Muscle of arm (tissue), 12 donors: ENCODE data around the gene AGBL5. TPM values are rescaled to one million over a fixed set of nuclear protein-coding genes. Genes with fewer than 3 reads are reported as not detected.
"Not testable (repeated sequence)": the region's sequence is repeated elsewhere in the genome, so short reads cannot be mapped to it uniquely, and the experiment has no call there.

ENCODE experiments used
- DNase-seq: peaks from one replicate; pipeline ENCODE4 v3.0.0-alpha.2; 2013
- polyA plus RNA-seq, 12 donors: library from polyadenylated mRNA; unstranded; fragments of 120-200 nt; gene quantifications; one replicate each; pipeline ENCODE4 v1.2.1, GENCODE V29; 2013; ENCODE audit not compliant: insufficient read length in 12 of 12

AGBL5 gene
- polyA plus RNA-seq, 12 donors: 17.0 to 62.7 (median 20.1) TPM; not detected in 1

DNA sequence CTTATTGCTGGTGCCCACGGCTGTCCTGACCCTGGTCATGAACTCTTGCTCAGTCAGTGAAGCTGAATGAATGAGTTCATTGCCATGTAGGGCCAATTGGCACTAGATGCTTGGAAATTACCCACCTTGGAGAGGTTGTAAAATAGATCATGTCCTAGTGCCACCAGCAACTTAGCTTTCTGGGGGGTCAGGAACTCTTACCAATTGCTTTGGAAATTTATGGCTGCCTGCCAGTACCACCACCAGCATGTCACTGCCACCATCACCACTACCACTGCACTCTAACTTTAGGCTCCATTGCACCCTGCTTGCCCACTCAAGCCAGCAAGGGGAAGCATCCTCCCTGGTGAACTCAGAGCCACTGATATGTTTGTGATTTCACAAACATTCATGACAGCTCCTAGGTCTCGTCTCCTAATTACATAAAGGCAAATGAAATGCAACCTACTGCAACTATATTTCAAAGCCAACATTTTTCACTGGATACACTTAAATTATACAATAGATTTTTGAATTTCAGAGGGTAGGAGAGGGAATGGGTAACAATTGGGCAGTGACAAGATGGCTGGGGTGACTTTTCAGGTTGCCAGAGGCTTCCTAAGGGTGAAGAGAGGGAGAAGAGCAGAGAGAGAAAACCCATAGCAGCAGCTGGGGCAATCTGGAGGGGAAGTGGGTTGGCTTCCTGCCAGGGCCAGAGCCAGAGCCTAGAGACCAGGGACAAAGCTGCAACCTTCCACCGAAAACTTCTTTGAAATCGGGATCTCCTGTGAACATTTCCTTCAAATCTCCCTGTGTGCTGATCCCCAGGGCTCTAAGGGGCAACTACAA is 23.5 kb downstream of the AGBL5 start:
- no peak for DNase-seq

DNA sequence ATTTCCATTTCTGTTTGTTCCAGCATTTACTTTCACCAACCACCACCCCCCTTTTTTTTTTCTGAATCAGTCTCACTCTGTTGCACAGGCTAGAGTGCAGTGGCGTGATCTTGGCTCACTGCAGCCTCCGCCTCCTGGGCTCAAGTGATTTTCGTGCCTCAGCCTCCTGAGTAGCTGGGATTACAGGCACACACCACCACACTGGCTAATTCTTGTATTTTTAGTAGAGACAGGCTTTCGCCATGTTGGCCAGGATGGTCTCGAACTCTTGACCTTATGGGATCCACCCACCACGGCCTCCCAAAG is 24.1 kb downstream of the AGBL5 start:
- DNase-seq: not testable (repeated sequence)

DNA sequence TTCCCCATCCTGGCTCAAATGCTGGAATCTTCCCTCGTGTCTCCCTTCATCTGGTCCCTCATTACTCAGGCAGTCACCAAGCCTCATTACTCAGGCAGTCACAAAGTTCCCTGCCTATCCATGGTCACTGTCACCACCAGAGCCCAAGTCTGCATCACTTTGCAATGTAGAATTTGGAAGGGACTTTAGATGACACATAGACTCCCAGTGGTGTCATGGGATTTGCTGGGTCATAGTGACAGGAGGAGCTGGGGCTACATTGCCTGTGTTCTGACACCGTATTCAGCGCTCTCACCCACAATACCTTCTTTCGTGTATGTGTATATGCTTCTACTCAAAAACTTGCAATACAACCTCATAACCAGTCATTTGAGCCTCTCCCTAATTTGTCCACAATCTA is 24.9 kb downstream of the AGBL5 start:
- no peak for DNase-seq

DNA sequence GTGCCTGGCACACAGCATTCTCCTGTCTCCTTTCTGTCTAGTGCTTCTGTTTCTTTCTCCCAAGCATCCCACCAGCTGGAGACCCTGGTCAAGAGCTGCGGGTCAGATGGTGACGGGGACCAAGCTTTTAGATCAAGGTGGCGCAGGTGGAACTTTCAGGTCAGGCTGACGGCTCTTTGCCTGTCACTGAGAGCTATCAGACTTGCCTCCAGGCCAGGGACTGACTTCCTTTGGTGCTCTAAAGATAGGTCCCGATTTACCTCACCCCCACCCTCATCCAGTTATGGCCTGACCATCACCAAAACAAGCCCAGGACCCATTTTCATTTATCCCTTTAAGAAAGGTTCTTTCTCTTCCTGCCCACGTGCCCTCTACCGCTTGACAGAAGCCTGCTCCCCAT is 25.8 kb downstream of the AGBL5 start:
- no peak for DNase-seq

DNA sequence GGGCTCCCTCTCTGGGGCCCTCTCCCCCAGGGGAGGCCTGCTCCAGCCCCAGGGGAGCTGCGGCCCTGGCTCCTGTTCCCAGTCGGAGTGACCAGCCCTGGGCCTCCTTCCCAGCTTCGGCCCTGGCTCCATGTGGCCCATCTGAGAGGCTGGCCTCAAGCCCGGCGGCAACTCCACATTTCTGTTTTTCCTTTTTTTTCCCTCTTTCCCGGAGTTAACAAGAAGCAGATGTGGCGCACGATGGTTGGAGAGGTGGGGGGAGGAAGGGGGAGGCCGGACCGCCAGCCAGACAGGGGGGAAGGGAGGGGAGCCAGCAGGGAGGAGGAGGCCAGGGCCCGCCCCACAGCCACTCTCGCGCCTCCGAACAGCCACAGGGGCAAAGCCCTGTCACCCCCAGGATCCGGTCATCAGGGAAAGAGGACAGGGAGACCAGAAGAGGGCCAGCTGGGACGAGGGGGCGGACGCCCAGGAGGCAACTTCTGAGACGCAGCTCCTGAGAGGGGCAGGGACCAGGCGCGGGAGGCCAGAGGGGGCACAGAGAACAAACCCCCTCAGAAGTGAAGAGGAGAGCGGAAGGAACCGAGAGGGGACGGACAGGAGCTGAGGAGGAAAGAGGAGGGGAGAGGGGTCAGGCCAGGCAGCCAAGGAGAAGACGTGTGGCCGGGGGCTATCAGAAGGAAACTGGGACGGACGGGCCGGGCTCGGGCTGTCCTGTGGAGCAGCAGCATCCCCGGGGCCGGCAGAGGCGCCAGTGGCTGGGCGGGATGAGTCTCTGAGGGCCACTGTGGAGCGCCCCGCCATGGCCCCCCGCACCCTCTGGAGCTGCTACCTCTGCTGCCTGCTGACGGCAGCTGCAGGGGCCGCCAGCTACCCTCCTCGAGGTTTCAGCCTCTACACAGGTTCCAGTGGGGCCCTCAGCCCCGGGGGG is 27.1 kb downstream of the AGBL5 start, which contains the start of gene EMILIN1:
Gene EMILIN1, plus strand, starts transcription at position 349 of the 928 bp plus-strand sequence. Its CDS starts 451 bp downstream, at position 800.
- peak; percentile 94 for DNase-seq

DNA sequence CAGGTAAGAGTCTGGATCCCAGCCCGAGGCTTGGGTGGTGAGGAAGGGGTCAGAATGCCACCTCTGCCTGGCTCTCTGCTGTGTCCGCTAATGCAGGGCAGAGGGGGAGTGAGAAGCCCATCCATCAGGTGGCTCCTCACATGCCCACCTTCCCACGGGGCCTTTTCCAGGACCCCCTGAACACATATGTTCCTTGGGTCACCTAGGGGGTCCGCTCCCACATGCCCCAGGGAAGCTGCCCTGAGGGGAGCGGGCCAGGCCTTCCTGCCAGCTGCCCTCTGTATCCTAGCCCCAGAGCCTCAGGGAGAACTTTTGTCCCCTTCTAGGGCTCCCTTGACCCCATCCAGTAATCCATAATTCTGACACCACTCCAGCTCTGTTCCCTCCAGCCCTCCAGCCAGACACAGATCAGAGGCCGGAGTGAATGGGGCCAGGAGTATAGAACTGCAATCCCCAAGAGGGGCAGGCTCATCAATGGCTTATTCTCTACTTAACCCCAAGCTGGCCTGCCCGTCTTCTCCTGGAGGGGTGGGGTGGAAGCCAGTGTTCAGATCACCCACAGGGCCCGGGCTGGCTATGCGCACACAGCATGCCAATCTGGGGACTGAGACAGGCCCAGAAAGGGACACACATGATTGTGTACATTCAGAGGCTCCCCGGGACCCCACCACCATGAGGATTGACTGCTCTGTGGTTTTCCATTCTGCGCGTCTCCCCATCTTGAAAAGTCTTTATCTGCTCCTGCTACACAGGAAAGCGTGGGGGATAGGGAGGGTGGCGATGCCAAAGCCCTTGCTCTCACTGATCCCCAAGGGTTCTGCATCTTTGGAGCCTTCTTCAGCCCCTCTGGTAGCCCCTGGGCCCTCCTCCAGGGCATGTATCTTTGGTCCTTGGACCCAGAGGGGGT is 28.0 kb downstream of the AGBL5 start:
- DNase-seq: no peak

DNA sequence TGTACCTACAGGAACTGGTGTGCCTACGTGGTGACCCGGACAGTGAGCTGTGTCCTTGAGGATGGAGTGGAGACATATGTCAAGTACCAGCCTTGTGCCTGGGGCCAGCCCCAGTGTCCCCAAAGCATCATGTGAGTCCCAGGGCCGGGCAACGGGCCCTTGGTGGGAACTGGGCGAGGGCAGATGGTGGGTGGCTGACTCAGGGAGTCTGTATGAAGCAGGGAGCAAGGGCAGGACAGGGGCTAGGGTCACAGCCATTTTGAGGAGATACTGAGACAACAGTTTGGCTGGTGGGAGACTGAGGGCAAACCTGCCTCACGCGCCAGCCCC is 28.6 kb downstream of the AGBL5 start:
- no peak for DNase-seq

DNA sequence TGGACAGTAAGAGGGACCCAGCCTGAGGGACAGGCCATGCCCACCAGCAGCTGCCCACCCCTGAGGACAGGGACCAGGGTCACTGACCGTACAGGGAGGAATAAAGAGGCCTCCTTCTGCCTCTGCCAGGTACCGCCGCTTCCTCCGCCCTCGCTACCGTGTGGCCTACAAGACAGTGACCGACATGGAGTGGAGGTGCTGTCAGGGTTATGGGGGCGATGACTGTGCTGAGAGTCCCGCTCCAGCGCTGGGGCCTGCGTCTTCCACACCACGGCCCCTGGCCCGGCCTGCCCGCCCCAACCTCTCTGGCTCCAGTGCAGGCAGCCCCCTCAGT is 29.1 kb downstream of the AGBL5 start:
- no peak for DNase-seq

DNA sequence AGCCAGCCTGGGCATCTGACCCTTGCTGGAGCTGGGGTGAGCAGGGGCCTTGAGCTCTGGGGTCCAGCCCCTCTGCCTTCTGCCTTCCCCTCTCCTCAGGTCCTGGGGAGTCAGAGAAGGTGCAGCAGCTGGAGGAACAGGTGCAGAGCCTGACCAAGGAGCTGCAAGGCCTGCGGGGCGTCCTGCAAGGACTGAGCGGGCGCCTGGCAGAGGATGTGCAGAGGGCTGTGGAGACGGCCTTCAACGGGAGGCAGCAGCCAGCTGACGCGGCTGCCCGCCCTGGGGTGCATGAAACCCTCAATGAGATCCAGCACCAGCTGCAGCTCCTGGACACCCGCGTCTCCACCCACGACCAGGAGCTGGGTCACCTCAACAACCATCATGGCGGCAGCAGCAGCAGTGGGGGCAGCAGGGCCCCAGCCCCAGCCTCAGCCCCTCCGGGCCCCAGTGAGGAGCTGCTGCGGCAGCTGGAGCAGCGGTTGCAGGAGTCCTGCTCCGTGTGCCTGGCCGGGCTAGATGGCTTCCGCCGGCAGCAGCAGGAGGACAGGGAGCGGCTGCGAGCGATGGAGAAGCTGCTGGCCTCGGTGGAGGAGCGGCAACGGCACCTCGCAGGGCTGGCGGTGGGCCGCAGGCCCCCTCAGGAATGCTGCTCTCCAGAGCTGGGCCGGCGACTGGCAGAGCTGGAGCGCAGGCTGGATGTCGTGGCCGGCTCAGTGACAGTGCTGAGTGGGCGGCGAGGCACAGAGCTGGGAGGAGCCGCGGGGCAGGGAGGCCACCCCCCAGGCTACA is 30.7 kb downstream of the AGBL5 start:
- no peak for DNase-seq

DNA sequence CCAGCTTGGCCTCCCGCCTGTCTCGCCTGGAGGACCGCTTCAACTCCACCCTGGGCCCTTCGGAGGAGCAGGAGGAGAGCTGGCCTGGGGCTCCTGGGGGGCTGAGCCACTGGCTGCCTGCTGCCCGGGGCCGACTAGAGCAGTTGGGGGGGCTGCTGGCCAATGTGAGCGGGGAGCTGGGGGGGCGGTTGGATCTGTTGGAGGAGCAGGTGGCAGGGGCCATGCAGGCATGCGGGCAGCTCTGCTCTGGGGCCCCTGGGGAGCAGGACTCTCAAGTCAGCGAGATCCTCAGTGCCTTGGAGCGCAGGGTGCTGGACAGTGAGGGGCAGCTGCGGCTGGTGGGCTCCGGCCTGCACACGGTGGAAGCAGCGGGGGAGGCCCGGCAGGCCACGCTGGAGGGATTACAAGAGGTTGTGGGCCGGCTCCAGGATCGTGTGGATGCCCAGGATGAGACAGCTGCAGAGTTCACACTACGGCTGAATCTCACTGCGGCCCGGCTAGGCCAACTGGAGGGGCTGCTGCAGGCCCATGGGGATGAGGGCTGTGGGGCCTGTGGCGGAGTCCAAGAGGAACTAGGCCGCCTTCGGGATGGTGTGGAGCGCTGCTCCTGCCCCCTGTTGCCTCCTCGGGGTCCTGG is 31.4 kb downstream of the AGBL5 start:
- no peak for DNase-seq

DNA sequence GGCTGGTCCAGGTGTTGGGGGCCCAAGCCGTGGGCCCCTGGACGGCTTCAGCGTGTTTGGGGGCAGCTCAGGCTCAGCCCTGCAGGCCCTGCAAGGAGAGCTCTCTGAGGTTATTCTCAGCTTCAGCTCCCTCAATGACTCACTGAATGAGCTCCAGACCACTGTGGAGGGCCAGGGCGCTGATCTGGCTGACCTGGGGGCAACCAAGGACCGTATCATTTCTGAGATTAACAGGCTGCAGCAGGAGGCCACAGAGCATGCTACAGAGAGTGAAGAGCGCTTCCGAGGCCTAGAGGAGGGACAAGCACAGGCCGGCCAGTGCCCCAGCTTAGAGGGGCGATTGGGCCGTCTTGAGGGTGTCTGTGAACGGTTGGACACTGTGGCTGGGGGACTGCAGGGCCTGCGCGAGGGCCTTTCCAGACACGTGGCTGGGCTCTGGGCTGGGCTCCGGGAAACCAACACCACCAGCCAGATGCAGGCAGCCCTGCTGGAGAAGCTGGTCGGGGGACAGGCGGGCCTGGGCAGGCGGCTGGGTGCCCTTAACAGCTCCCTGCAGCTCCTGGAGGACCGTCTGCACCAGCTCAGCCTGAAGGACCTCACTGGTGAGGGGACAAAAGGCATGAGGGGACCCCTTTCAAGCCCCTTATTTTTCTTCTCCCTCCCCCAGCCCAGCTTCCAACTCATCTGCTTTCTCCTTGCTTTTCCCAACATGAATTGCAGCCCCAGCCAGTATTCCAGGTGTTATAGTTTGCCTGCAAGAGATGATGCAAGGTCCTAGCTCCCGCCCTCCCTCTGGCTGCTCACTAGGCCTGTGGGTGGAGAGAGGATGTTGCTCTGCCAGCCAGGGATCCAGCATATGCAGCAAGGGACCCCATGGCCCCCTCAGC is 32.2 kb downstream of the AGBL5 start:
- no peak for DNase-seq

DNA sequence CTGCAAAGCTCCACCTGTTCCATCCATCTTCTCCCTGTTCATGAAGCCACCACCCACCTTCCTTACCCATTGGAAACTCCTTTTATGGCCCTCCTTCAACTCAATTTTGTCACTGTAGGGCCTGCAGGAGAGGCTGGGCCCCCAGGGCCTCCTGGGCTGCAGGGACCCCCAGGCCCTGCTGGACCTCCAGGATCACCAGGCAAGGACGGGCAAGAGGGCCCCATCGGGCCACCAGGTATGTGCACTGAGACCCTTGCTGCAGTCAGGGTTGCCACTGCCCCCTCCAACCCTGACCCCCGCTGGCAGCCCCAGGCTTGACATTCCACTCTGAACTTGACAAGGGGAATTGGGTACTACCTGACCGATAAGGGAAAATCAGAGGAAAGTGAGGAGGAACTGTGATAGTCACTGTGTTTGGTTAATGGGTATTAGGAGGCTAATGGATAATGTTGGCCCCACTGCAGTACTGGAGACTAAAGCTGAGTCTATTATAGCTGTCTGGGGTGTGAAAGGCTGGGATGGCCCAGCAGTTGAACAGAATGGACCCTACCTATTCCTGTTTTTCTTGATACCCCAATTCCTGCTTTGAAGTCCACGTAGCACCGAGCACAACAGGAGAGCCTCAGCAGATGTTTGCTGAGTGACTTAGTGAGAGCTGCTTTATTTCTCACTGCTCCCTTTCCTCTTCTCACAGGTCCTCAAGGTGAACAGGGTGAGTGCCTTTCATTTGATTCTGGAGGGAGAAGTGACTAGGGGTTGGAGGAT is 33.0 kb downstream of the AGBL5 start:
- DNase-seq: no peak

DNA sequence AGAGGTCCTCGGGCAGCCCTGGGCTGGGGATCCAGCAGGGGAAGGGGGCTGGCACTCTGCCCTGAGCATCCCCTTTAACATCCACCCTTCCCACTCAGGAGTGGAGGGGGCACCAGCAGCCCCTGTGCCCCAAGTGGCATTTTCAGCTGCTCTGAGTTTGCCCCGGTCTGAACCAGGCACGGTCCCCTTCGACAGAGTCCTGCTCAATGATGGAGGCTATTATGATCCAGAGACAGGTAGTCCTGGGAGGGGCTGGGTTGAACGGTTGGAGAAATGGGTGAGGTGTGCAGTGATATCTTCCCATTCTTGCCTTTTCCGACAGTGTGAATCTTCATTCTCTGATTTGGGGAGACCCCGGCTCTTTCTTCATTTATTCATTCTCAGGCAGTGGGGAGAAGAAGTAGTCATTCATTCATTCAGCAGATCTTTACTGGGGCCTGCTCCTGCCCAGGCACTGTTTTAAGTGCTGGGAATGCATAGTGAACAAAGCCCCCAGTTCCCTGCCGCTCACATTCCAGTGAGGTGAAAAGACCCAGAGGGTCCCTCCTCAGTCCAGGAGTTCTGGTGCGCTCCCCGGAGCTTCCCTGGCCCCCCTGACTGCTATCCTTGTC is 33.7 kb downstream of the AGBL5 start:
- DNase-seq: no peak

DNA sequence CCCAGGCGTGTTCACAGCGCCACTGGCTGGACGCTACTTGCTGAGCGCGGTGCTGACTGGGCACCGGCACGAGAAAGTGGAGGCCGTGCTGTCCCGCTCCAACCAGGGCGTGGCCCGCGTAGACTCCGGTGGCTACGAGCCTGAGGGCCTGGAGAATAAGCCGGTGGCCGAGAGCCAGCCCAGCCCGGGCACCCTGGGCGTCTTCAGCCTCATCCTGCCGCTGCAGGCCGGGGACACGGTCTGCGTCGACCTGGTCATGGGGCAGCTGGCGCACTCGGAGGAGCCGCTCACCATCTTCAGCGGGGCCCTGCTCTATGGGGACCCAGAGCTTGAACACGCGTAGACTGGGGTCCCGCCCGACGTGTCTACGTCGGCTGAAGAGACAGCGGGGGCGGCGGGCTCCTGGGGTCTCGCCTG is 34.2 kb downstream of the AGBL5 start:
- DNase-seq: peak; percentile 58

DNA sequence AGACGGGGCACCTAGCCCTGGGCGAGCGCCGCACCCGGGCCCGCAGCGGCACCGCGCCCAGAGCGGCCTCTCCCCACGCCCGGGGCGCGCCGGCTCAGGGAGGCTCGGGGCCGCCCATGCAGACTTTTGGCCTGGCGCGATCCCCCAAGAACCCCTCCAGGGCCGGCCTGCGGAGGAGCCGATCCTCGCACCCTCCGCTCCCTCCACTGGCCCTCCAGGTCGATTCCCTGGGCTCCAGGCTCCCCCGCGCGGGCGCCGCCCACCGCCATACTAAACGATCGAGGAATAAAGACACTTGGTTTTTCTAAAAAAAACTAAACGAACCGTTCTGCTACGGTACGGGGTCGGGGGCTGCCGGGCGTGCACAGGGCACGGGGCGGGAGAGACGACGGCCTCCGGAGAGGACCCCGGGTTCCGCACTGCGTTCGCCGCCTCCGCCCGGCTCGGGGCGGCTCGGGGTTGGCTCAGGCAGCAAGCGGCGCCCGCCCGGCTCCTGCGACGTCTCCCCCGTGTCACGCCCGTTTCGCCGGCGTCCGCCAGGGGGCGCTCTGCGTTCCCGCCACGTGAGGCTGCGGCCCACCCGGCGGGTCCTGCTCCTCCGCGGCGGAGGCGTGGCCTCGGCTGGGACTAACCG is 34.7 kb downstream of the AGBL5 start:
- peak; percentile 94 for DNase-seq

DNA sequence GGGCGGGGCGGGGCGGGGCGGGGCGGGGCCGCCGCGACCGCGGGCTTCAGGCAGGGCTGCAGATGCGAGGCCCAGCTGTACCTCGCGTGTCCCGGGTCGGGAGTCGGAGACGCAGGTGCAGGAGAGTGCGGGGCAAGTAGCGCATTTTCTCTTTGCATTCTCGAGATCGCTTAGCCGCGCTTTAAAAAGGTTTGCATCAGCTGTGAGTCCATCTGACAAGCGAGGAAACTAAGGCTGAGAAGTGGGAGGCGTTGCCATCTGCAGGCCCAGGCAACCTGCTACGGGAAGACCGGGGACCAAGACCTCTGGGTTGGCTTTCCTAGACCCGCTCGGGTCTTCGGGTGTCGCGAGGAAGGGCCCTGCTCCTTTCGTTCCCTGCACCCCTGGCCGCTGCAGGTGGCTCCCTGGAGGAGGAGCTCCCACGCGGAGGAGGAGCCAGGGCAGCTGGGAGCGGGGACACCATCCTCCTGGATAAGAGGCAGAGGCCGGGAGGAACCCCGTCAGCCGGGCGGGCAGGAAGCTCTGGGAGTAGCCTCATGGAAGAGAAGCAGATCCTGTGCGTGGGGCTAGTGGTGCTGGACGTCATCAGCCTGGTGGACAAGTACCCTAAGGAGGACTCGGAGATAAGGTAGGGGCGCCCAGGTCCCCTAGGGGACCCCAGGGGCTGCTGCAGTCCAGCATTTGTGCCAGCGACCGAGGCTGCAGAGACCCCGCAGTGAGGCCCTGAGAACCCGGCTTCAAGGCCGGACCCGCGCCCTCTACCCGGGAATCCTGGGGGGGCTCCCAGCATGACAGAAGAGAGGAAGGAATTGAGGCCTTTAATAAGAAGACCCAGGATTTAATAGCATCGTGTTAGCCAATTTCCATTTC is 35.5 kb downstream of the AGBL5 start, which contains the start of gene KHK:
Gene KHK, plus strand, starts transcription at position 49 of the 870 bp plus-strand sequence. Its CDS starts 488 bp downstream, at position 537.
- DNase-seq: no peak
